Measurements from ENCODE around the gene UBE2J1. TPM values are rescaled to one million over a fixed set of nuclear protein-coding genes. Genes with fewer than 3 reads are reported as not detected.

UBE2J1 gene
- polyA plus RNA-seq, 2 of the 4 experiments (the other 2 are of a cell fraction) = 12.6 to 32.7 TPM

DNA sequence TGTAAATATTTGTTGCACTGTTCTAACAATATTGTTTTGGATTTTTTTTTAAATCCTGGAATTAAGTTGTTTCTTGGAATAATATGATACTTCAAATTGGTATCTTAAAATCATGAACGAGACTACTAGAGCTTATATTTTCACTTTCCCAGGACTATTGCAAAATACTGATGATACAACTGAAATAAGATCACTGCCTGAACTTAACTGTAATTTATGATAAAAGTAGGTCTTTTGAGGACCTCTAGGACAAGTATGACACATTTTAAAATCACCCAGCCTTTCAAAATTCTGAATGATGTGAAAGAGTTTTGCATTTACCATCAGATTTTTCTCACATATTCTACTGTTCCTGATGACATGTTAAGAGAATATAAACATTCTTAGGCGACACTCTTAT is 8.6 kb upstream of the UBE2J1 start:
- Histone ChIP-seq H3K4me2 (no peak overlapping the region), H3K27ac (no peak overlapping the region), H3K4me1 (no peaks in the 10 kb centered on the region), H3K4me3 (no peak overlapping the region), H3K9me3 (no peaks in the 10 kb centered on the region)
- FAIRE-seq = no peak
- TF ChIP-seq NFE2L2 (conservative IDR thresholded peaks at IDR 0.05; ENCODE audit: low read length) = no peak
- TF ChIP-seq KDM5A (IDR thresholded peaks at IDR 0.05) = no peak
- TF ChIP-seq, protein P1, sequence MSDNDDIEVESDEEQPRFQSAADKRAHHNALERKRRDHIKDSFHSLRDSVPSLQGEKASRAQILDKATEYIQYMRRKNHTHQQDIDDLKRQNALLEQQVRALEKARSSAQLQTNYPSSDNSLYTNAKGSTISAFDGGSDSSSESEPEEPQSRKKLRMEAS (IDR thresholded peaks at IDR 0.05) = no peak
- no peak for TF ChIP-seq FOSB (CRISPR knock-in tag; IDR thresholded peaks at IDR 0.05)
- TF ChIP-seq SMC3 (IDR thresholded peaks at IDR 0.05) = no peak
- TF ChIP-seq NR3C1 (IDR thresholded peaks at IDR 0.05) = no peak
- no peak for TF ChIP-seq TP53 (CRISPR knock-in tag; IDR thresholded peaks at IDR 0.05)
- TF ChIP-seq JUNB (IDR thresholded peaks at IDR 0.05) = no peak
- TF ChIP-seq SREBF2 (IDR thresholded peaks at IDR 0.05) = no peak
- no peak for TF ChIP-seq ZSCAN20 (CRISPR knock-in tag; IDR thresholded peaks at IDR 0.05)
- TF ChIP-seq, protein P2, sequence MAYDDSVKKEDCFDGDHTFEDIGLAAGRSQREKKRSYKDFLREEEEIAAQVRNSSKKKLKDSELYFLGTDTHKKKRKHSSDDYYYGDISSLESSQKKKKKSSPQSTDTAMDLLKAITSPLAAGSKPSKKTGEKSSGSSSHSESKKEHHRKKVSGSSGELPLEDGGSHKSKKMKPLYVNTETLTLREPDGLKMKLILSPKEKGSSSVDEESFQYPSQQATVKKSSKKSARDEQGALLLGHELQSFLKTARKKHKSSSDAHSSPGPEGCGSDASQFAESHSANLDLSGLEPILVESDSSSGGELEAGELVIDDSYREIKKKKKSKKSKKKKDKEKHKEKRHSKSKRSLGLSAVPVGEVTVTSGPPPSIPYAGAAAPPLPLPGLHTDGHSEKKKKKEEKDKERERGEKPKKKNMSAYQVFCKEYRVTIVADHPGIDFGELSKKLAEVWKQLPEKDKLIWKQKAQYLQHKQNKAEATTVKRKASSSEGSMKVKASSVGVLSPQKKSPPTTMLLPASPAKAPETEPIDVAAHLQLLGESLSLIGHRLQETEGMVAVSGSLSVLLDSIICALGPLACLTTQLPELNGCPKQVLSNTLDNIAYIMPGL (CRISPR knock-in tag; IDR thresholded peaks at IDR 0.05; ENCODE audit: borderline replicate concordance) = no peak
- TF ChIP-seq, protein P3, sequence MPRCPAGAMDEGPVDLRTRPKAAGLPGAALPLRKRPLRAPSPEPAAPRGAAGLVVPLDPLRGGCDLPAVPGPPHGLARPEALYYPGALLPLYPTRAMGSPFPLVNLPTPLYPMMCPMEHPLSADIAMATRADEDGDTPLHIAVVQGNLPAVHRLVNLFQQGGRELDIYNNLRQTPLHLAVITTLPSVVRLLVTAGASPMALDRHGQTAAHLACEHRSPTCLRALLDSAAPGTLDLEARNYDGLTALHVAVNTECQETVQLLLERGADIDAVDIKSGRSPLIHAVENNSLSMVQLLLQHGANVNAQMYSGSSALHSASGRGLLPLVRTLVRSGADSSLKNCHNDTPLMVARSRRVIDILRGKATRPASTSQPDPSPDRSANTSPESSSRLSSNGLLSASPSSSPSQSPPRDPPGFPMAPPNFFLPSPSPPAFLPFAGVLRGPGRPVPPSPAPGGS (IDR thresholded peaks at IDR 0.05) = no peak
- TF ChIP-seq, protein P4, sequence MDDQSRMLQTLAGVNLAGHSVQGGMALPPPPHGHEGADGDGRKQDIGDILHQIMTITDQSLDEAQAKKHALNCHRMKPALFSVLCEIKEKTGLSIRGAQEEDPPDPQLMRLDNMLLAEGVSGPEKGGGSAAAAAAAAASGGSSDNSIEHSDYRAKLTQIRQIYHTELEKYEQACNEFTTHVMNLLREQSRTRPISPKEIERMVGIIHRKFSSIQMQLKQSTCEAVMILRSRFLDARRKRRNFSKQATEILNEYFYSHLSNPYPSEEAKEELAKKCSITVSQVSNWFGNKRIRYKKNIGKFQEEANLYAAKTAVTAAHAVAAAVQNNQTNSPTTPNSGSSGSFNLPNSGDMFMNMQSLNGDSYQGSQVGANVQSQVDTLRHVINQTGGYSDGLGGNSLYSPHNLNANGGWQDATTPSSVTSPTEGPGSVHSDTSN (IDR thresholded peaks at IDR 0.05) = no peak
- TF ChIP-seq BHLHE40 (IDR thresholded peaks at IDR 0.05; ENCODE audit: low read depth, low read length) = no peak
- no peak for TF ChIP-seq CHD4 (IDR thresholded peaks at IDR 0.05; ENCODE audit: borderline replicate concordance)
- TF ChIP-seq, protein P5, sequence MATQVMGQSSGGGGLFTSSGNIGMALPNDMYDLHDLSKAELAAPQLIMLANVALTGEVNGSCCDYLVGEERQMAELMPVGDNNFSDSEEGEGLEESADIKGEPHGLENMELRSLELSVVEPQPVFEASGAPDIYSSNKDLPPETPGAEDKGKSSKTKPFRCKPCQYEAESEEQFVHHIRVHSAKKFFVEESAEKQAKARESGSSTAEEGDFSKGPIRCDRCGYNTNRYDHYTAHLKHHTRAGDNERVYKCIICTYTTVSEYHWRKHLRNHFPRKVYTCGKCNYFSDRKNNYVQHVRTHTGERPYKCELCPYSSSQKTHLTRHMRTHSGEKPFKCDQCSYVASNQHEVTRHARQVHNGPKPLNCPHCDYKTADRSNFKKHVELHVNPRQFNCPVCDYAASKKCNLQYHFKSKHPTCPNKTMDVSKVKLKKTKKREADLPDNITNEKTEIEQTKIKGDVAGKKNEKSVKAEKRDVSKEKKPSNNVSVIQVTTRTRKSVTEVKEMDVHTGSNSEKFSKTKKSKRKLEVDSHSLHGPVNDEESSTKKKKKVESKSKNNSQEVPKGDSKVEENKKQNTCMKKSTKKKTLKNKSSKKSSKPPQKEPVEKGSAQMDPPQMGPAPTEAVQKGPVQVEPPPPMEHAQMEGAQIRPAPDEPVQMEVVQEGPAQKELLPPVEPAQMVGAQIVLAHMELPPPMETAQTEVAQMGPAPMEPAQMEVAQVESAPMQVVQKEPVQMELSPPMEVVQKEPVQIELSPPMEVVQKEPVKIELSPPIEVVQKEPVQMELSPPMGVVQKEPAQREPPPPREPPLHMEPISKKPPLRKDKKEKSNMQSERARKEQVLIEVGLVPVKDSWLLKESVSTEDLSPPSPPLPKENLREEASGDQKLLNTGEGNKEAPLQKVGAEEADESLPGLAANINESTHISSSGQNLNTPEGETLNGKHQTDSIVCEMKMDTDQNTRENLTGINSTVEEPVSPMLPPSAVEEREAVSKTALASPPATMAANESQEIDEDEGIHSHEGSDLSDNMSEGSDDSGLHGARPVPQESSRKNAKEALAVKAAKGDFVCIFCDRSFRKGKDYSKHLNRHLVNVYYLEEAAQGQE (IDR thresholded peaks at IDR 0.05) = no peak
- no peak for TF ChIP-seq CBX8 (IDR thresholded peaks at IDR 0.05)
- TF ChIP-seq, protein P6, sequence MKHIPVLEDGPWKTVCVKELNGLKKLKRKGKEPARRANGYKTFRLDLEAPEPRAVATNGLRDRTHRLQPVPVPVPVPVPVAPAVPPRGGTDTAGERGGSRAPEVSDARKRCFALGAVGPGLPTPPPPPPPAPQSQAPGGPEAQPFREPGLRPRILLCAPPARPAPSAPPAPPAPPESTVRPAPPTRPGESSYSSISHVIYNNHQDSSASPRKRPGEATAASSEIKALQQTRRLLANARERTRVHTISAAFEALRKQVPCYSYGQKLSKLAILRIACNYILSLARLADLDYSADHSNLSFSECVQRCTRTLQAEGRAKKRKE (CRISPR knock-in tag; IDR thresholded peaks at IDR 0.05; ENCODE audit: low read depth) = no peak
- CTCF ChIA-PET = interaction anchor here (4.9 kb wide), 1 partner anchor 11 kb away, joined by 25 read pairs; no protein-coding TSS in a partner anchor
- POLR2A ChIA-PET = no interaction called here
- ATAC-seq = no peak
- DNase-seq (ENCODE audit: low read depth in 1 of 2, low spot score in 1 of 2) = no peak
- WGBS (ENCODE audit: missing lambda C conversion rate) = 89% methylated on average over 2 of the region's 2 CpGs

DNA sequence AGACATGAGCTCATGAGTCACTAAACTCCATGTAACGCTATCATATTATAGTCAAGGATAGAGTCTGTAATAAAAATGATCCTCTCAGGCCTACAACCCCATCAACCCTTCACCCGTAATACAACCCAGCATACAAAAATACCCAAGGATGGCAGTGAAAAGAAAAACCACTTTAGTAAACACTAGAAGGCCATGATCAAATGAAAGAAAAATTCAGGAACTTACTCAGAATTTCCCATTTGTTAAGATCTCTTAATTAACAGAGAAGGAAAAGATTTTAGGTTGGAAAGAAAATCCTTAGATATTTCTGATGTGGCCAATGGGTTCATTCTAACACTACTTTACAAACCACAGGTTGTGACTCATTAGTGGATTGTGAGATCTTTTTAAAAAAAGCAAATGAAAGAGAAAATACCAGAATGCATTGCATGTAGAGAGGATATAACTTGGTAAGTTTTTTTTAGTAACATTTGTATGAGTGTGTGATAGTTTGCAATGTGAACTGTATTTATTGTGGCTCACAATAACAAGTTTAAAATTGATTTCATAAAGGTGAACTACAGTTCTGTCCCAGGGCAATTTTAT is 8.0 kb upstream of the UBE2J1 start:
- H3K4me3 ChIP-seq = no peak overlapping the region
- CTCF ChIA-PET = interaction anchor here (1.5 to 4.9 kb wide), 2 partner anchors 12 to 49 kb away, joined by 4 to 25 read pairs; no protein-coding TSS in a partner anchor
- no peaks in the 10 kb centered on the region for H3K4me1 ChIP-seq
- H3K27ac ChIP-seq = no peak overlapping the region
- FAIRE-seq (no peak), ATAC-seq (no peak), DNase-seq (ENCODE audit: low read depth in 1 of 2, low spot score in 1 of 2) (no peak)
- no peaks in the 10 kb centered on the region for H3K9me3 ChIP-seq
- H3K4me2 ChIP-seq = no peak overlapping the region
- WGBS (ENCODE audit: missing lambda C conversion rate) = 82% methylated on average over 2 of the region's 2 CpGs
- POLR2A ChIA-PET = no interaction called here
- TF ChIP-seq NFE2L2 (conservative IDR thresholded peaks at IDR 0.05; ENCODE audit: low read length) = no peak
- TF ChIP-seq MAFK (IDR thresholded peaks at IDR 0.05; ENCODE audit: partially characterized antibody) = no peak
- no peak for TF ChIP-seq MYC (IDR thresholded peaks at IDR 0.05; ENCODE audit: borderline replicate concordance, low read length)
- TF ChIP-seq HEYL (CRISPR knock-in tag; IDR thresholded peaks at IDR 0.05) = no peak
- TF ChIP-seq, protein P7, sequence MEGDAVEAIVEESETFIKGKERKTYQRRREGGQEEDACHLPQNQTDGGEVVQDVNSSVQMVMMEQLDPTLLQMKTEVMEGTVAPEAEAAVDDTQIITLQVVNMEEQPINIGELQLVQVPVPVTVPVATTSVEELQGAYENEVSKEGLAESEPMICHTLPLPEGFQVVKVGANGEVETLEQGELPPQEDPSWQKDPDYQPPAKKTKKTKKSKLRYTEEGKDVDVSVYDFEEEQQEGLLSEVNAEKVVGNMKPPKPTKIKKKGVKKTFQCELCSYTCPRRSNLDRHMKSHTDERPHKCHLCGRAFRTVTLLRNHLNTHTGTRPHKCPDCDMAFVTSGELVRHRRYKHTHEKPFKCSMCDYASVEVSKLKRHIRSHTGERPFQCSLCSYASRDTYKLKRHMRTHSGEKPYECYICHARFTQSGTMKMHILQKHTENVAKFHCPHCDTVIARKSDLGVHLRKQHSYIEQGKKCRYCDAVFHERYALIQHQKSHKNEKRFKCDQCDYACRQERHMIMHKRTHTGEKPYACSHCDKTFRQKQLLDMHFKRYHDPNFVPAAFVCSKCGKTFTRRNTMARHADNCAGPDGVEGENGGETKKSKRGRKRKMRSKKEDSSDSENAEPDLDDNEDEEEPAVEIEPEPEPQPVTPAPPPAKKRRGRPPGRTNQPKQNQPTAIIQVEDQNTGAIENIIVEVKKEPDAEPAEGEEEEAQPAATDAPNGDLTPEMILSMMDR (IDR thresholded peaks at IDR 0.05) = no peak
- no peak for TF ChIP-seq JUNB (IDR thresholded peaks at IDR 0.05)
- no peak for TF ChIP-seq PHF8 (IDR thresholded peaks at IDR 0.05; ENCODE audit: borderline replicate concordance, low read depth)
- TF ChIP-seq NR3C1 (IDR thresholded peaks at IDR 0.05) = no peak
- TF ChIP-seq BHLHE40 (IDR thresholded peaks at IDR 0.05; ENCODE audit: low read depth, low read length) = no peak
- TF ChIP-seq MAZ (IDR thresholded peaks at IDR 0.05; ENCODE audit: borderline replicate concordance, low read depth, low read length) = no peak
- no peak for TF ChIP-seq GATA3 (IDR thresholded peaks at IDR 0.05; ENCODE audit: borderline replicate concordance)
- TF ChIP-seq CBX8 (IDR thresholded peaks at IDR 0.05) = no peak
- TF ChIP-seq POLR2AphosphoS2 (conservative IDR thresholded peaks at IDR 0.05; ENCODE audit: low read length) = no peak
